OCI-LY3 (cell line): ENCODE measurements around the gene CPED1.

Experiments
- CTCF ChIP-seq: fragments of 200-600, 300-600 bp; sonication (generic); IDR thresholded peaks from 2 replicates; pipeline ENCODE4 v1.5.1; 2014; ENCODE audit warnings: antibody characterized with exemption, low read length, low read depth
- EZH2phosphoT487 ChIP-seq: fragments of 200-600 bp; shearing (Covaris generic); IDR thresholded peaks from 2 replicates; pipeline ENCODE4 v1.6.1; 2018; ENCODE audit warnings: antibody characterized with exemption, mixed run types, low read depth

GRCh38 chr7:120984406-120984805 lies 4.1 kb upstream of the CPED1 start:
- no peak for TF ChIP-seq CTCF
- TF ChIP-seq EZH2phosphoT487: no peak
